ENCODE data around the gene STXBP6. TPM values are rescaled to one million over a fixed set of nuclear protein-coding genes. Genes with fewer than 3 reads are reported as not detected.
"Not testable (repeated sequence)": the region's sequence is repeated elsewhere in the genome, so short reads cannot be mapped to it uniquely, and the experiment has no call there.

The STXBP6 gene
- polyA plus RNA-seq, 3 donors = 8.1 to 9.9 (median 8.4) TPM

DNA sequence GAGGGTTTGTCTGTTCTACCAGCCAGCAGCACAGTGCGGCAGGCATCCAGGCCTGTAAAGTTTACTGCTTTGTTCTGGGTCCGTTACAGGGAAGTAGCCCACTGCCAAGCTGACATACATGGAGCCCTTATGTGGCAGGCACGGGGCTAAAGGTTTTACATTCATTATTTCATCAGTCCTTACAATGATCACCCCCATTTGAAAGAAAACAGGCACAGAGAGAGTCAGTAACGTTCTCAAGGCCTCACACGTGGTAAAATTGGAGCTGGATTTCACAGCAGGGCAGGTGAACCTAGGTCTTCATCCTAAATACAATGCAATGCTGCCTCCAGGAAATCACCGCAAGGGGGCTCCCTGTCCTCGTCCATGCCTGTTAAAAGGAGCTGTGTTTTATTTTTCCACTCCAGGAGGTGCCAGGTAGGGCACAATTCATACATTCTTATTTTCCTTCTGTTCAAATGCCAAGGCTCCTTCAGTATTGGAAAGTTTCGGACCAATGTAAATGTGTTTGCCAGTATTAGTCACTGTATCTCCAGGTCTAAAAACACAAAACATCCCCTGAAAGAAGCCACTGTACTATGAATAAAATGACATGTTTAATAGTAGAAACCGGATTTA, 243.8 kb downstream of the STXBP6 start:
- peak in 8 of 11 donors; percentile 45 to 70 (median 53) for DNase-seq (ENCODE audit: extremely low read depth in 1 of 11, low read depth in 9 of 11, low spot score in 4 of 11)

GRCh38 chr14:24804552-24805212, 245.3 kb downstream of the STXBP6 start:
- DNase-seq (ENCODE audit: extremely low read depth in 1 of 11, low read depth in 9 of 11, low spot score in 4 of 11) = no peak

- no peak for DNase-seq (ENCODE audit: extremely low read depth in 1 of 11, low read depth in 9 of 11, low spot score in 4 of 11)
Observed at GRCh38 chr14:24803933-24804494, 245.9 kb downstream of the STXBP6 start.

DNA sequence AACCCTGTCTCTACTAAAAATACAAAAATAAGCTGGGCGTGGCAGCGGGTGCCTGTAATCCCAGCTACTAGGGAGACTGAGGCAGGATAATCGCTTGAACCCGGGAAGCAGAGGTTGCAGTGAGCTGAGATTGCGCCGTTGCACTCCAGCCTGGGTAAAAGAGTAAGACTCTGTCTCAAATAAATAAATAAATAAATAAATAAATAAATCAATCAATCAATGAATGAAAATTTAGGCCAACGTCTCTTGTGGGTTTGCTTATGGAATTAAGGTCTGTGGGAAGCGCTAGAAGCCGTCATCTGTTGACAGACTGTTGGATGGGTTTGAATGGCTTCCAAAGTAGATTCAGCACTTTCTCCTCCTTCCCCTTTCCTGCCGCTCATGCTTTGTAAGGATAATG, 246.5 kb downstream of the STXBP6 start:
- not testable (repeated sequence) for DNase-seq (ENCODE audit: extremely low read depth in 1 of 11, low read depth in 9 of 11, low spot score in 4 of 11)

- DNase-seq (ENCODE audit: extremely low read depth in 1 of 11, low read depth in 9 of 11, low spot score in 4 of 11) = no peak
Observed at GRCh38 chr14:24802236-24802635, 247.7 kb downstream of the STXBP6 start.

DNA sequence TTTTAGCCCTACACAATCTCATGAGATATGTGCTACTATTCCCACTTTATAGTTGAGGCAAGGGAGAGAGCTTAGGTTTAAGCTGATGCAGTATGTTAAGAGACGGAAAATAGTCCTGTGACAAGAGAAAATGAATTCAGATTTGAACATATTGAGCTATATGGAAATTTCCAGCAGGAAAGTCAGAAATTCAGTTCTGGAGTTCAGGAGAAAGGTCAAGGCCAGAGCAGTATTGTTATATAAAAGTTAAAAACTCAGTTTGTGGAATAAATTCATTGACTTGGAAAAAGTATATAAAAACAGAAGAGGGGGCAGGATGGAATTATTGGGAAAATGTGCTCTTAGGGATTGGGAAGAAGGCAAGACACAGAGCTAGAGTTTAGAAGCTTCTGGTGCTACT, 248.9 kb downstream of the STXBP6 start:
- DNase-seq (ENCODE audit: extremely low read depth in 1 of 11, low read depth in 9 of 11, low spot score in 4 of 11) = no peak

DNA sequence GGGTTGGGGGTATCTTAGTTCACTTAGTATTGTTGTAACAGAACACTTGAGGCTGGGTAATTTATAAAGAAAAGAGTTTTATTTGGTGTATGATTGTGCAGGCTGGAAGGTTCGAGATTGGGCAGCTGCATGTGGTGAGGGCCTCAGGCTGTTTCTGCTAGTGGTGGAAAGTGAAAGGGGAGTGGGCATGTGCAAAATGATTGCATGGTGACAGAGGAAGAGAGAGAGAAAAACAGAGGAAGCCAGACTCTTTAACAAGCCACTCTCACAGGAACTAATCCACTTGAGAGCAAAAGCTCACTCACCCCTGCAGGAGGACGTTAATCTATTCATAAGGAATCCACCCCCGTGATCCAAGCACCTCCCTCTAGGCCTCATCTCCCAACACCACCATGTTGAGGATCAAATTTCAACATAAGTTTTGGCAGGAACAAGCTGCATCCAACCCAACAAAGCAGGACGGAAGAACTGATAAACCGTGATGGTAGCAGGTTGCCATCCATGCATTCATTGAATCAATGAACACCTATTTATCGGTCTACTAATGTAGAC, 251.0 kb downstream of the STXBP6 start:
- DNase-seq (ENCODE audit: extremely low read depth in 1 of 11, low read depth in 9 of 11, low spot score in 4 of 11) = no peak

DNA sequence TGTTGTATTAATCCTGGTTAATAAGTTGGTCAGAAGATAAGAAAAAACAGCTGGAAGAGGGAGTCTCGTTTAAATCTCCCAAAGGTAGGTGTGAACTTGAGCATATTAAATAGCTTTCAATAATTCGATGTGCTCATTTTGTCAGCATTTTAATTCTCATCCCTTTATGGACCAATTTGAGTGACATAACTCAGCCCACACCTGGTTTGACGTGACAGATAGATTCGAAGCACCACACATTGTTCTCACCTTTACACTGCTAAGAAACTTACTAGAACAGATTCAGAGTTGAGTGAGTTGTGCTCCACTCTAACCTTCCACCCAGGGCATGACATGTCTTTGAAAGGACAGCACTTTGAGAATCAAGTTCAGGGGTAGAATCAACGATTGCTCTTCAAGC, 254.5 kb downstream of the STXBP6 start:
- no peak for DNase-seq (ENCODE audit: extremely low read depth in 1 of 11, low read depth in 9 of 11, low spot score in 4 of 11)

DNA sequence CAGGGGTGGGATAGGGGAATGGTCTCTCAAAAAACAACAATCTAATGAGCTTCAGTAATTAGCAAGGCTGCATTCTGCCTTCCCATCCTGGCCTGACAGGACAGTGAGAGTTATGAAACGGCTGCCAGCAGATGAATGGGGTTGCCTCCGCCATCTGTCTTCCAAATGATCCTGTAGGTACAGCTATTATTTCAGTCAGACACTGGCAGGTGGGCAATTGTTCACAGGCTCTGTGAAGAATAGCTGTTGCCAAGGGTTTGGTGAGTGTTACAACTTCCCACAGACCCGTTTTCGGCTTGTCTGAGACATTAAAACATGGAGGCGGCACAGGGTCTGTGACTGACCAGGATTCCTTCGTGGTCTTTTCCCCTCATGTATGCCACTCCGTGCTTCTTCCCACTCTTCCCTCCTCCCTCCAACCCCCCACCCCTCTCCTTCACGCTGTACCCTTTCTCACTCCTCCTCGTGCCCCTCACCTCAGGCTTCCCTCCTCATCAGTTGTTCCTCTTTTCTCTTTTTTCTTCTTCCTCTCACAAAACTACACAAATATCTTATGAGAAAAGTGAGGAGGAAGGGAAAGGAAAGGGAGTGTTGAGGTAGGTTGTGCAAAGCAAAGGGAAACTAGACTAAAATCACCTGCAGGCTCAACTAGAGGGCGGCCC, 255.2 kb downstream of the STXBP6 start:
- DNase-seq (ENCODE audit: extremely low read depth in 1 of 11, low read depth in 9 of 11, low spot score in 4 of 11) = no peak

DNA sequence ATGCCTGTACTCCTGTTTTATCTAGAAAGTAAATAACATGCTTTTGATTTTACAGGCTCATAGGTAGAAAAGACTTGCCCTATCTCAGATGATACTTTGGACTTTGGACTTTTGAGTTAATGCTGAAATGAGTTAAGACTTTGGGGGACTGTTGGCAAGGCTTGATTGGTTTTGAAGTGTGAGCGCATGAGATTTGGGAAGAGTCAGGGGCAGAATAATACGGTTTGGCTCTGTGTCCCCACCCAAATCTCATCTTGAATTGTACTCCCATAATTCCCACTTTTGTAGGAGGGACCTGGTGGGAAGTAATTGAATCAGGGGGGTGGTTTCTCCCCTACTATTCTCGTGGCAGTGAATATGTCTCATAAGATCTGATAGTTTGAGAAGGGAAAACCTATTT, 259.8 kb downstream of the STXBP6 start:
- no peak for DNase-seq (ENCODE audit: extremely low read depth in 1 of 11, low read depth in 9 of 11, low spot score in 4 of 11)

GRCh38 chr14:24789378-24789884, 260.5 kb downstream of the STXBP6 start:
- DNase-seq (ENCODE audit: extremely low read depth in 1 of 11, low read depth in 9 of 11, low spot score in 4 of 11) = peak in 1 of 11 donors; percentile 9

- no peak for DNase-seq (ENCODE audit: extremely low read depth in 1 of 11, low read depth in 9 of 11, low spot score in 4 of 11)
Observed at GRCh38 chr14:24785698-24786097, 264.2 kb downstream of the STXBP6 start.

DNA sequence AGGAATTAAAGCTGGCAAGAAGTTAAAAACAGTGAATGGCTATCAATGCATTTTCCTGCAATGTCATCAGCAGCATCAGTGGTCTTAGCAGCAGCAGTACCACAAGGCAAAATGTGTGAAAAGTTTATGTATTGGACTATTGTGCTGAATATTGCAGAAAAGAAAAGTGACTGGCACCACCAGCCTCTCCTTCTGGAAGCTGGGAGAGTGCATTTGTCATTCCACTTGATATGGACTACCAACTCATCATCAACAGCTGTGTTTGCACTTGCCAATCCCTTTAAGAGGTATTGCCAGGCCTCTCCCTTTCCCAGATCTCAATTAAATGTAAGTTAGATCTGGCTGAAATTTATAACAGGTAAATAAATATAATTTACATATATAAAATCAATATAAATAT, 265.0 kb downstream of the STXBP6 start:
- no peak for DNase-seq (ENCODE audit: extremely low read depth in 1 of 11, low read depth in 9 of 11, low spot score in 4 of 11)

- DNase-seq (ENCODE audit: extremely low read depth in 1 of 11, low read depth in 9 of 11, low spot score in 4 of 11) = no peak
Observed at GRCh38 chr14:24783791-24784190, 266.2 kb downstream of the STXBP6 start.

GRCh38 chr14:24780281-24780680, 269.7 kb downstream of the STXBP6 start:
- no peak for DNase-seq (ENCODE audit: extremely low read depth in 1 of 11, low read depth in 9 of 11, low spot score in 4 of 11)

DNA sequence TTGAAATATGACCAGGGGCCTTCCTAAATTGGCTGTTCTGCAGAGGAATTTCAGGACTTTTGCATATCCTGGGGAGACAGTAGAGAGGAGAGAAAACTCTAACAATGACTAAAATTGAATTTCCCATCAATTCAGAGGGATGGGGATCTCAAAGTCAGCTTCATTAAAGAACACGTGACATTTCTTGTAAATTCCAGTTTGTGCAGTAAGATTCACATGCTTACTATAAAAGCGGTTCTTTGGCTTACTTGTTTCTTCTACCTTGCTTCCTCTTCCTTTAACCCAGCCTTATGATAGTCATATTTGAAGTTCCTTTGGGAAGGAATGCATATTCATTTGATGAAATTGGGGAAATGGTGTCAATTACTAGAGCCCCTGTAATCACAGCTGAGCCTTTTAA, 272.3 kb downstream of the STXBP6 start:
- no peak for DNase-seq (ENCODE audit: extremely low read depth in 1 of 11, low read depth in 9 of 11, low spot score in 4 of 11)

- no peak for DNase-seq (ENCODE audit: extremely low read depth in 1 of 11, low read depth in 9 of 11, low spot score in 4 of 11)
Observed at GRCh38 chr14:24775950-24776349, 274.0 kb downstream of the STXBP6 start.

DNA sequence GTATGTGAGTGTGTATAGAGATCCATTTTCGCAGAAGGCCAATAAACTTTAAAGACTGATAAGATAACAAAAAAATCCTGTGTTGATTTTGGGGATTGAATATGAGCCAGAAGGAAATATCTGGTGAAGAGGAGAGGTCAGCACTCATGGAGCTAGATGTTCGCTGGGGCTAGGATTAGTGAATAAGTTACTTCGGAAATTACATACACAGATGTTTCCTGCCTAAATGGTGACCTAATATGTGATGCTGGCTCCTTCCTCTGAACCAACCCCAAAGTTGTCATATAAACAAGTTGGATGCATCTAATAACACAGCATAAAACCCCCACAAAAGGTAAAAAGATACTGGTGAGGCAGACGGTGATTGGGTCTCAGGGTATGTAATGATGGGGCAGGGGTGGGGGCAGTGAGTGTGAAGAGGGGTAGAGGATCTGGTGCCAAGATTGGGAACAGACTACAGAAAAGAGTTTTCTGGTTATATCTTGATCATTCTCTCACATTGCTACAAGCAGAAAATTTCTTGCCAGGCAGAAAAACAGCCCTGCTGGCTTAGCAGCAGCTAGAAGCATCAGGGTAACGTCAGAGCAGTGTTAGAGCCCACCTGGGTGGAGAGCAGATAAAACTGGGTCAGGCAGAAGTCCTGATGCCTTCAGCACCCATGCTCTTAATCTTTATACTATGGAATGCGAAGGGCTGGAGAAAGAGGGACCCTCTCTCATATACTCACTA, 275.6 kb downstream of the STXBP6 start:
- peak in 2 of 11 donors; percentile 10 to 16 for DNase-seq (ENCODE audit: extremely low read depth in 1 of 11, low read depth in 9 of 11, low spot score in 4 of 11)

- DNase-seq (ENCODE audit: extremely low read depth in 1 of 11, low read depth in 9 of 11, low spot score in 4 of 11) = not testable (repeated sequence)
Observed at GRCh38 chr14:24773564-24773963, 276.4 kb downstream of the STXBP6 start.
